ENCODE results near the gene UBALD1.

UBALD1 gene

DNA sequence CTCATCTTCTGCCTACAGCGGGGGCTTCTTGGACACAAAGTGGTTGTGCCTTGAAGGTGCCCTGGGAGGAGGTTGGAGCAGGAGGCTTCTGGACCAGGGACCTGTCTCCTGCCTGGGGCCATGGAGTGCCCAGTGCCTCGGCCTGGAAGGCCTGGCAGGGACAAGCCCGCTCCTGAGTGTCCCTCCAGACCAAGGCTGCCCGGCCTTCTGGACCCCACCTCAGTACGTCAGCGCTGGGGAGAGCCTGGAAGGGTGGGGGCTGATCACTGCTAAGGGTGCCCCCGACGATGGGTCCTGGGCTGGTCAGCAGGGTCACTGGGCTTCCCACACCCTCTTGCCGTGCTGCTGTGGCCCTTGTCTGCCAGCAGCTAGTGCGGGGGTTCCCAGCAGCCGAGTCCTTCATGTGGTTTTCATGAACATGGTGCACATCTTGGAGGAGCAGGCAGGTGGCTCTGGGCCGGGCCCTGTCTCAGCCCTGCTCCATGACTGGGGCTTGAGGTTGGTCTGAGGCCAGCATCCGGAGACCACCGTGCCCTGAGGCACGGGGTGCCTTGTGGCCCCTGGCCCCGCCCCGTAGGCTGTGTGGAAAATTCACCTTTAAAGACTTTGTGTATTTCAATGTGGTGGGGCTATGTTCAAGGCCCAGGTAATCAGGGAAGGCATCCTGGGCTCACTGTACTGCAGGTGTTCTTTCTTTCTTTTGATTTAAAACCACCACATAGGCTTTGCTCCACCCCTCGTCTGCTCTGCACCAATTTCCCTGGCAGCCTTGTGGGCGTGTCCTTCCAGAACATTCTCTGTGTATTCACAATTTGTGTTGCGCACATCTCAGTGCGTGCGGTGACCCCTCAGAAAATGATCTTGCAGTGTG is 32.3 kb upstream of the UBALD1 start:
- no peak for DNase-seq (ENCODE audit: low read depth)

- no peak for DNase-seq (ENCODE audit: low read depth)
Observed at GRCh38 chr16:4641895-4642294, 27.2 kb upstream of the UBALD1 start.

DNA sequence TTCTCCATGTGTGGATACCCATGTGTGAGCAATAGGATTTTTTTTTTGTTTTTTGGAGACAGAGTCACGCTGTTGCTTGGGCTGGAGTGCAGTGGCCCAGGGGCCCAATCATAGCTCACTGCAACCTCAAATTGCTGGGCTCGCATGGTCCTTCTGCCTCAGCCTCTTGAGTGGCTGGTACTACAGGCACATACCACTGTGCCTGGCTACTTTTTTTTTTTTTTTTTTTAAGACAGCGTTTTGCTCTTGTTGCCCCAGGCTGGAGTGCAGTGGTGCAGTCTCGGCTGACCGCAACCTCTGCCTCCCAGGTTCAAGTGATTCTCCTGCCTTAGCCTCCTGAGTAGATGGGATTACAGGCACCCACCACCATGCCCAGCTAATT is 26.6 kb upstream of the UBALD1 start:
- no peak for DNase-seq (ENCODE audit: low read depth)

DNA sequence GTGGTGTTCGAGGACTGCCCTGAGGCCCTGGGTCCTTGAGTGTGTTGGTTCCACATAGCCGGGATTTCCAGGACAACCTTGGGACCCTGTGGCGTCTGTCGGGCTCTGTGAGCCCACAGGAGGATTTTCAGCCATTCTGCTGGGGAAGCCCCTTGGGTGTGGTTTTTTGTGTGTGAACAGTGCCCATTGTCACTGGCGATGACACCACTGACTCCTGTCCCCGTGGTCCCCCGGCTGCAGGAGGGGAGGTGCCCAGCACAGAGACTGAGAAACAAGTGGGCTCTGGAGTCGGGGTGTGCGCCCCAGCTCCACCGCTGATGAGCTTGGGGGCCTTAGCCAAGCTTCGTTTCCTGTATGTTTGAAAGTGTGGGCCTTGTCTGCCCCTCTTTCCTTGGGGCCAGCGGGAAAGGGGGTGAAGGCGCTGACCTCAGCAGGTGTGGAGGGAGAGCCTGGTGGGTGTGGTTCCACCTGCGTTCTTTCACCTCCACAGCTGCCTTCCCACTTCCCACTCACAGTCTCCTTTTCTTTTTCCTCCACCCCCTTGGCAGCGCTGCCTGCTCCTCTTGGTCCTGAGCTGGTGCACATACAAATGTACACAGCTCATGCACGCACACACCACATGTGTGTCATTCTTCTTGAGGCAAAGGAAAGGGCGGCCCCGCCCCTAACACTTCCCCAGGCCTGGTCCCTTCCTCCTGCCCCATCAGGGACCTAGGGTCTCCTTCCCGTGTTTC is 26.1 kb upstream of the UBALD1 start:
- DNase-seq (ENCODE audit: low read depth), result no peak

- no peak for DNase-seq (ENCODE audit: low read depth)
Observed at GRCh38 chr16:4639899-4640509, 25.3 kb upstream of the UBALD1 start.

GRCh38 chr16:4637501-4638166 is 22.9 kb upstream of the UBALD1 start:
- DNase-seq (ENCODE audit: low read depth), result no peak

DNA sequence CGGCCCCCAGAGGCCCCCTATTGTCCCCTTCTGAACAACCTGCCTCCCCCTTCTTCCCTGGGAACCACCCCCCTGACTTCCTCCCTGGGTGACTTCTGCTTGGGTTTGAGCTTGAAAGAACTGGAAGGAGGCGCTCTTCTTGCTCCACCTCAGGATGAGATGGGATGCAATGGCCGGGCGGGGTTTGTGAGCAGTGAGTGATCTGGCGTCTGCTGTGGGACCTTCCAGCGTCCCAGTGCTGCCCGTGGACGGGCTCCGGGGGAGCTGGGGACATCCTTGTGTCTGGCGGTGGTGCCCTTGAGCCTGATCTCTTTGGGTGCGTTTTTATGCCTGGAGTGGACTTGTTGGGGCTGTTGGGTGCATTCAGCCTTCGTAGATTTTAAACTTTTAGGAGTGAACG is 21.5 kb upstream of the UBALD1 start:
- DNase-seq (ENCODE audit: low read depth), result no peak

- no peak for DNase-seq (ENCODE audit: low read depth)
Observed at GRCh38 chr16:4634768-4635167, 20.1 kb upstream of the UBALD1 start.

- DNase-seq (ENCODE audit: low read depth), result no peak
Observed at GRCh38 chr16:4633910-4634635, 19.4 kb upstream of the UBALD1 start.

DNA sequence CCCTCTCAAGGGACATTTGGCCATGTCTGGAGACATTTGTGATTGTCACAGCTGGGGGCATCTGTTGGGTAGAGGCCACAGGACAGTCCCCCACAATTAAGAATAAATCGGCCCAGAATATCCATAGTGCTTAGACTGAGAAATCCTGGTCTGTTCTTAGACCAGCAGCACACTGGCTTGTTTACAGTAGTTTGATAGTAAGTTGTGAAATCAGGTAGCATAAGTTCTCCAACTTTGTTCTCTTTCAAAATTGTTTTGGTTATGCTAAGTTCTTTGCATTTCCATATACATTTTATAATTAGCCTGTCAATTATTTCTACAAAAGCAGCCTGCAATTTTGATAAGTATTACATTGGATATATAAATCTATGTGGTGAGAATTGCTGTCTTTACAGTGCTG is 16.8 kb upstream of the UBALD1 start:
- DNase-seq (ENCODE audit: low read depth), result no peak

GRCh38 chr16:4628283-4628682 is 13.6 kb upstream of the UBALD1 start:
- DNase-seq (ENCODE audit: low read depth), result no peak

DNA sequence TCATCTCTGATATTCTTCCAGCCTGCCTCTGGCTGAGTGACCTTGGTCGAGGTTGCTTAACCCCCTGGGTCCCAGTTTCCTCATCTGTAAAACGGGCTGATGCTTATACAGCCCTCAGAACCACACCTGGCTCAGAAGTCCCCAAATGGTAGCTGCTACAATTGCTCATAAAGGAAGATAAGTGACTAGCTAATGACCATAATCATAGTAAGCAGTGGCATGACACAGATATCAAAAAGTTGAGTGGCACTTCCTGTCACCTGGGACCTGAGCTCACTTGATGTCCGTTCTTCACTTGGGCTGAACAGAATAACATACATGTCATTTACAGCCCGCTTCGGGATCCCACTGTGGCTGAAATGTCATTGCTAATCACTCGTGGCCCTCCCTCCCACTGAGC is 11.7 kb upstream of the UBALD1 start:
- no peak for DNase-seq (ENCODE audit: low read depth)

GRCh38 chr16:4625560-4626159 is 11.0 kb upstream of the UBALD1 start:
- DNase-seq (ENCODE audit: low read depth), result no peak

- DNase-seq (ENCODE audit: low read depth), result peak; percentile 20
Observed at GRCh38 chr16:4624827-4625559, 10.3 kb upstream of the UBALD1 start.

GRCh38 chr16:4624015-4624826 is 9.5 kb upstream of the UBALD1 start, which contains the start of gene MGRN1:
MGRN1 (plus strand) TSS chr16:4624826; CDS start chr16:4624961, 135 bp downstream.
- DNase-seq (ENCODE audit: low read depth), result peak; percentile 78

GRCh38 chr16:4623593-4623992 is 8.9 kb upstream of the UBALD1 start:
- no peak for DNase-seq (ENCODE audit: low read depth)

GRCh38 chr16:4618645-4619418 is 4.1 kb upstream of the UBALD1 start:
- DNase-seq (ENCODE audit: low read depth), result no peak

DNA sequence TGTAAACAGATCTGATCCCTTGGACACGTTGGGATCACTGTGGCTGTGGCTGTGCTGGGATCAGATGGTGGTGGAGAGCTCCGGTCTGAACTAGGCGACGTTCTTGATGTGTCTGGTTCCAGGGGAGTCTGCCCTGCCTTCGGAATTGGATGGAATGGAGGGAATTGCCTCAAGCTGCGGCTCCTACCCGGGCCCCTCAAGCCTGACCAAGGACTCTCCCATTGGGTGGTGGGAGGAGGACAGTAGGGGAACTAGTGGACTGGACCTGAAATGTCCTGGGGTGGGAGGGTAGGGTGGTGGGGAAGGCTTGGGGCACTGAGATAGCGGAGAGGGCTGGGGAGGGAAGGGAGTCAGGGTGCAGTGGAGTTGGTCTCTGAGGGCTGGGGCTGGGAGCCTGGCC is 3.2 kb upstream of the UBALD1 start:
- DNase-seq (ENCODE audit: low read depth), result no peak

All from stimulated activated CD8-positive, alpha-beta memory T cell treated with anti-CD3 and anti-CD28 coated beads, Interleukin-15, amount 100 ng/mL, for 1 hour (primary cell).